Endothelial cell of umbilical vein (primary cell): Measurements from ENCODE around the gene IL9. TPM values are rescaled to one million over a fixed set of nuclear protein-coding genes. Genes with fewer than 3 reads are reported as not detected.
A peak's percentile ranks its signal among the peaks of the same experiment; 100 is the strongest.

ENCODE experiments used
- BruUV-seq: library from RNA; stranded (reverse); fragments of 400-500 nt; replicated peaks from 2 replicates; lab custom pipeline; 2021; lab: Mats Ljungman, UMichigan
- CTCF ChIA-PET: fragments of 300-600, 350-600 bp; sonication (Branson Sonifier 250); formaldehyde crosslinking; loops from one replicate; lab custom pipeline; 2021; ENCODE audit warnings: antibody characterized with exemption, inconsistent platforms; lab: Charles Lee
- POLR2A ChIA-PET: fragments of 300-600, 350-600 bp; sonication (Branson Sonifier 250); formaldehyde crosslinking; loops from one replicate; lab custom pipeline; 2021; ENCODE audit warnings: antibody characterized with exemption, inconsistent platforms; lab: Charles Lee
- DNase-seq: peaks from one replicate; pipeline ENCODE4 v3.0.0-alpha.2; 2011; ENCODE audit warnings: low read depth, low spot score
- FAIRE-seq: peaks from 2 replicates; lab custom pipeline; 2011; peaks lifted over from hg19 to GRCh38; lab: Jason Lieb, UNC
- H2AFZ ChIP-seq: 2 replicates; pipeline ENCODE4 v1.6.0; 2012; ENCODE audit warnings: low read depth, low read length, control low read depth, inconsistent platforms
- H3K27ac ChIP-seq: 2 replicates; pipeline ENCODE4 v1.5.1; 2011; ENCODE audit warnings: low read depth, mild to moderate bottlenecking, control low read depth, low read length, moderate library complexity; ENCODE audit not compliant: insufficient read depth
- H3K27me3 ChIP-seq, 2 experiments: 2 replicates each; pipeline versions ENCODE4 v1.6.0 to v1.6.1; 2011; ENCODE audit warnings: low read length in 2 of 2, mixed read lengths in 1 of 2; ENCODE audit not compliant: control insufficient read depth in 2 of 2, insufficient read depth in 2 of 2
- H3K36me3 ChIP-seq, 2 experiments: 2 replicates in 1 of 2; 3 replicates in 1 of 2; pipeline ENCODE4 v1.5.1; 2011; ENCODE audit warnings: low read length in 2 of 2, mild to moderate bottlenecking in 1 of 2, moderate library complexity in 1 of 2; ENCODE audit not compliant: control insufficient read depth in 2 of 2, insufficient read depth in 2 of 2; ENCODE audit errors: extremely low read depth in 1 of 2
- H3K4me1 ChIP-seq: 3 replicates; pipeline ENCODE4 v1.5.1; 2011; ENCODE audit warnings: mild to moderate bottlenecking, low read length; ENCODE audit not compliant: control insufficient read depth, insufficient read depth; ENCODE audit errors: extremely low read depth
- H3K4me2 ChIP-seq: 2 replicates; pipeline ENCODE4 v1.6.1; 2011; ENCODE audit warnings: low read length, control low read depth, mixed read lengths; ENCODE audit not compliant: insufficient read depth
- H3K4me3 ChIP-seq, 3 experiments: fragments of 200-600 bp in 1 of 3; sonication (generic), shearing (Covaris generic) in 1 of 3; replicated peaks in 1 of 3; 2 replicates each; pipeline ENCODE4 v1.5.1; 2011 to 2016; ENCODE audit warnings: control low read depth in 3 of 3, low read length in 3 of 3, mild to moderate bottlenecking in 2 of 3, inconsistent platforms in 1 of 3, low read depth in 1 of 3, moderate library complexity in 1 of 3; ENCODE audit not compliant: insufficient read depth in 1 of 3
- H3K79me2 ChIP-seq: 2 replicates; pipeline ENCODE4 v1.6.0; 2012; ENCODE audit warnings: low read length, inconsistent platforms; ENCODE audit not compliant: control insufficient read depth, insufficient read depth
- H3K9ac ChIP-seq: replicated peaks from 2 replicates; pipeline ENCODE3; 2011; ENCODE audit warnings: low read length, control low read depth; ENCODE audit not compliant: insufficient read depth; ENCODE audit errors: extremely low read depth
- H3K9me1 ChIP-seq: replicated peaks from 3 replicates; pipeline ENCODE4 v1.6.0; 2011; ENCODE audit warnings: mild to moderate bottlenecking, low read length; ENCODE audit not compliant: control insufficient read depth, insufficient read depth; ENCODE audit errors: extremely low read depth
- H3K9me3 ChIP-seq: replicated peaks from 2 replicates; pipeline ENCODE4 v1.5.1; 2012; ENCODE audit warnings: low read length, inconsistent platforms; ENCODE audit not compliant: control insufficient read depth, insufficient read depth
- H4K20me1 ChIP-seq: replicated peaks from 2 replicates; pipeline ENCODE3; 2011; ENCODE audit warnings: mild to moderate bottlenecking, low read length; ENCODE audit not compliant: control insufficient read depth, insufficient read depth; ENCODE audit errors: extremely low read depth
- EZH2 ChIP-seq: IDR thresholded peaks from 2 replicates; pipeline ENCODE4 v1.6.1; 2012; ENCODE audit warnings: borderline replicate concordance, low read depth, mild to moderate bottlenecking, moderate library complexity, low read length, inconsistent platforms; ENCODE audit not compliant: severe bottlenecking
- FOS ChIP-seq: IDR thresholded peaks from 2 replicates; pipeline ENCODE4 v1.6.1; 2011; ENCODE audit warnings: mild to moderate bottlenecking, low read length, moderate library complexity, borderline replicate concordance; ENCODE audit not compliant: insufficient read depth
- GATA2 ChIP-seq: IDR thresholded peaks from 2 replicates; pipeline ENCODE4 v1.7.0; 2011; ENCODE audit warnings: low read depth, mild to moderate bottlenecking, moderate library complexity, mixed read lengths, low read length; ENCODE audit not compliant: insufficient read length, insufficient read depth
- JUN ChIP-seq: IDR thresholded peaks from 2 replicates; pipeline ENCODE4 v1.6.1; 2011; ENCODE audit warnings: borderline replicate concordance, low read depth; ENCODE audit not compliant: insufficient read length, insufficient read depth
- MAX ChIP-seq: IDR thresholded peaks from 2 replicates; pipeline ENCODE4 v1.6.1; 2011; ENCODE audit not compliant: insufficient read depth, insufficient read length
- MYC ChIP-seq: IDR thresholded peaks from one replicate; pipeline ENCODE4 v1.6.1; 2011; ENCODE audit warnings: mild to moderate bottlenecking, low read depth, low read length
- POLR2AphosphoS5 ChIP-seq: IDR thresholded peaks from 2 replicates; pipeline ENCODE4 v1.6.1; 2012; ENCODE audit warnings: low read depth, mild to moderate bottlenecking, control low read depth, low read length, moderate library complexity; ENCODE audit not compliant: insufficient read depth
- dilution Hi-C: fragments of 300-500 bp; cut with MboI; formaldehyde crosslinking; loops from one replicate; pipeline ENCODE4 v1.15.0; 2019; ENCODE audit warnings: low sequenced_read_pairs; ENCODE audit not compliant: extremely low pct_ligation_motif_present
- intact Hi-C: fragments of 100-400 bp; cut with micrococcal nuclease; formaldehyde crosslinking; loops from one replicate; pipeline ENCODE4 v1.10.0; 2022
- polyA plus RNA-seq, 4 experiments: library from polyadenylated mRNA; depleted of rRNA in 3 of 4; stranded (reverse) in 3 of 4; unstranded in 1 of 4; fragments of >200 nt; gene quantifications; 2 replicates each; pipeline versions ENCODE4 v1.2.1 to v1.2.3, GENCODE V29; 2011 to 2012; ENCODE audit warnings: missing spikeins in 1 of 4
- total RNA-seq: library from RNA; stranded (reverse); gene quantifications from 2 replicates; pipeline ENCODE4 v1.2.3, GENCODE V29; 2021
- TF ChIP-seq, protein P1 (sequence below), 2 donors: IDR thresholded peaks; 1 replicate in 1 of 2; 2 replicates in 1 of 2; pipeline ENCODE4 v1.5.1; 2011; ENCODE audit warnings: low read length in 2 of 2, mild to moderate bottlenecking in 2 of 2, moderate library complexity in 2 of 2, control low read depth in 1 of 2, inconsistent platforms in 1 of 2, low read depth in 1 of 2; ENCODE audit not compliant: insufficient read depth in 1 of 2; ENCODE audit errors: extremely low read depth in 1 of 2

The IL9 gene
- total and polyA plus RNA-seq, 2 donors (not counting 3 experiments of a cell fraction or from before 2014, with no cell fraction given) = not detected

DNA sequence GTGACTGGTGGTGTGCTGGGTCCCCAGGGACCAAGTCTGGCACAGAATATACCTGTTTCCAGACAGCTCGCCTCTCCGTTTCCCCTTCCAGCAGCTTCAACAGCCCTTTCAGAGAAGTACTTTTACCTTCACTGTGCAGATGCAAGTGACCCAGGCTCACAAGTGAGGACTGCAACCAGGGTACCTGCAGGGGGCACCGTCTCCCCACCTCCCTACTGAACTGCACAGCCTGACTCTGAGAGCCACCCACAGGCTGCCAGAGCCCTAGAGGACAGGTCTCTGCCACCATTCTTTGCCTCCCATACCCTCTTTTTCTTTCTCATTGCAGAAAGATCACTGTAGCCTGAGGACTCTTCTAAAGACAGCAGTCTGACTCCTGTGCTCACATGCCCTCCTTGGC, 15.4 kb downstream of the IL9 start:
- ChIA-PET POLR2A (no interaction called here), CTCF (interaction anchor here (1.2 kb wide), 1 partner anchor 332 kb away, joined by 3 read pairs; no protein-coding TSS in a partner anchor)
- H4K20me1 ChIP-seq = no peaks in the 10 kb centered on the region
- no peaks in the 10 kb centered on the region for H3K36me3 ChIP-seq
- no peak overlapping the region for H3K9ac ChIP-seq
- peak; percentile 3 for DNase-seq
- no peak for FAIRE-seq
- H3K27me3 ChIP-seq = peaks cover 0 to 5% of the 10 kb centered on the region in 2 experiments
- dilution Hi-C loops = no loop called here
- no peak for TF ChIP-seq MAX
- TF ChIP-seq, protein P1, sequence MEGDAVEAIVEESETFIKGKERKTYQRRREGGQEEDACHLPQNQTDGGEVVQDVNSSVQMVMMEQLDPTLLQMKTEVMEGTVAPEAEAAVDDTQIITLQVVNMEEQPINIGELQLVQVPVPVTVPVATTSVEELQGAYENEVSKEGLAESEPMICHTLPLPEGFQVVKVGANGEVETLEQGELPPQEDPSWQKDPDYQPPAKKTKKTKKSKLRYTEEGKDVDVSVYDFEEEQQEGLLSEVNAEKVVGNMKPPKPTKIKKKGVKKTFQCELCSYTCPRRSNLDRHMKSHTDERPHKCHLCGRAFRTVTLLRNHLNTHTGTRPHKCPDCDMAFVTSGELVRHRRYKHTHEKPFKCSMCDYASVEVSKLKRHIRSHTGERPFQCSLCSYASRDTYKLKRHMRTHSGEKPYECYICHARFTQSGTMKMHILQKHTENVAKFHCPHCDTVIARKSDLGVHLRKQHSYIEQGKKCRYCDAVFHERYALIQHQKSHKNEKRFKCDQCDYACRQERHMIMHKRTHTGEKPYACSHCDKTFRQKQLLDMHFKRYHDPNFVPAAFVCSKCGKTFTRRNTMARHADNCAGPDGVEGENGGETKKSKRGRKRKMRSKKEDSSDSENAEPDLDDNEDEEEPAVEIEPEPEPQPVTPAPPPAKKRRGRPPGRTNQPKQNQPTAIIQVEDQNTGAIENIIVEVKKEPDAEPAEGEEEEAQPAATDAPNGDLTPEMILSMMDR (IDR thresholded peaks at IDR 0.05; ENCODE audit: extremely low read depth in 1 of 2, insufficient read depth in 1 of 2, low read depth in 1 of 2, low read length in 2 of 2) = peak in 1 of 2 donors; percentile 27
- no peaks in the 10 kb centered on the region for H3K79me2 ChIP-seq
- BruUV-seq = no TSS peak
- no peaks in the 10 kb centered on the region for H3K9me3 ChIP-seq
- H3K4me2 ChIP-seq = no peak overlapping the region
- no peak overlapping the region for H3K27ac ChIP-seq
- intact Hi-C loops = no loop called here
- no peak overlapping the region for H2AFZ ChIP-seq
- no peaks in the 10 kb centered on the region for H3K4me1 ChIP-seq
- no peak overlapping the region for H3K4me3 ChIP-seq
- H3K9me1 ChIP-seq = no peaks in the 10 kb centered on the region

DNA sequence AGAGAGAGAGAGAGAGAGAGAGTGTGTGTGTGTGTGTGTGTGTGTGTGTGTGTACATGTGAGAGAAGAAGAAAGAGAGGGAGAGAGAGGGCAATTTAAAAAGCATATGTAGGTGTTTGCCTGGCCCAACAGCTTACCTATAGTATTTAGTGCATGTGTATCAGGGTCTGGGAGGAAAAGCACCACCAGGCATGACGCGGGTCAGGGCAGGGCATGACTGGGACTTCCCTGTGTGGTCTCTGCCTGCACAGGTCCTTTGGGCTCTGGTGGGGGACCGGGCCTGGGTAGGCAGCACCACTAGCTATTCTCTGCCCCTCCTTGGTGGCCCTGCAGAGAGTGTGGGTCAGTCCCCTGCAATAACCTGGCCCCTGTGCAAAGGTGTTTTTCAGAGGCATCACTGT, 16.1 kb downstream of the IL9 start:
- DNase-seq = no peak
- no peaks in the 10 kb centered on the region for H3K79me2 ChIP-seq
- H3K36me3 ChIP-seq = no peaks in the 10 kb centered on the region
- no peak overlapping the region for H2AFZ ChIP-seq
- no peak overlapping the region for H3K9ac ChIP-seq
- no peak for TF ChIP-seq MAX
- TF ChIP-seq MYC = no peak
- TF ChIP-seq GATA2 = no peak
- no peak for TF ChIP-seq JUN
- TF ChIP-seq POLR2AphosphoS5 = no peak
- TF ChIP-seq FOS = no peak
- TF ChIP-seq EZH2 = no peak
- no peak for FAIRE-seq
- ChIA-PET POLR2A (interaction anchor here (0.7 kb wide), 1 partner anchor 326 kb away, joined by 4 read pairs; no protein-coding TSS in a partner anchor), CTCF (interaction anchor here (1.2 kb wide), 1 partner anchor 332 kb away, joined by 3 read pairs; no protein-coding TSS in a partner anchor)
- H3K4me1 ChIP-seq = no peaks in the 10 kb centered on the region
- no peaks in the 10 kb centered on the region for H4K20me1 ChIP-seq
- no peak overlapping the region for H3K4me3 ChIP-seq
- H3K27ac ChIP-seq = no peak overlapping the region
- no peaks in the 10 kb centered on the region for H3K9me1 ChIP-seq
- no TSS peak for BruUV-seq
- intact Hi-C loops = no loop called here
- no peaks in the 10 kb centered on the region for H3K9me3 ChIP-seq
- peaks cover 0 to 3% of the 10 kb centered on the region in 2 experiments for H3K27me3 ChIP-seq
- dilution Hi-C loops = no loop called here
- H3K4me2 ChIP-seq = no peak overlapping the region
